ENCODE measurements around the gene CTTNBP2.

DNA sequence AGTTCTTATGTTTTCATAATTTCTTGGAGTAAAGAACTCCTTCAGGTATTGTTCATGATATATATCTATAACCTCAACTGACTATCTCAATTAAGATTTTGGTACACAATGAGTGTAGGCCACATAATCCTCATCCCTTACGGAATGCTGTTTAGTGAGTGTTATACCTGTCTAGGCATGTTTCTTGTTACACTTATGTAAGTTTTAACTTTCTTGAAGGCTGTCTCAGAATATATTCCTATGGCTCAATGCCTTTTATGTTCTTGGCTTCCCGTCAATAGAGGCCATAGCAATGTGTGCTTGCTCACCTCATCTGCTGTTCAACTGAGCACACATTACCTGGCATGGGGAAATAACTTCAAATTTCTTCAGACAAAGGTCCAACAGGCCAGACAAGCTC lies 185.1 kb downstream of the CTTNBP2 start:
- TF ChIP-seq, protein P1, sequence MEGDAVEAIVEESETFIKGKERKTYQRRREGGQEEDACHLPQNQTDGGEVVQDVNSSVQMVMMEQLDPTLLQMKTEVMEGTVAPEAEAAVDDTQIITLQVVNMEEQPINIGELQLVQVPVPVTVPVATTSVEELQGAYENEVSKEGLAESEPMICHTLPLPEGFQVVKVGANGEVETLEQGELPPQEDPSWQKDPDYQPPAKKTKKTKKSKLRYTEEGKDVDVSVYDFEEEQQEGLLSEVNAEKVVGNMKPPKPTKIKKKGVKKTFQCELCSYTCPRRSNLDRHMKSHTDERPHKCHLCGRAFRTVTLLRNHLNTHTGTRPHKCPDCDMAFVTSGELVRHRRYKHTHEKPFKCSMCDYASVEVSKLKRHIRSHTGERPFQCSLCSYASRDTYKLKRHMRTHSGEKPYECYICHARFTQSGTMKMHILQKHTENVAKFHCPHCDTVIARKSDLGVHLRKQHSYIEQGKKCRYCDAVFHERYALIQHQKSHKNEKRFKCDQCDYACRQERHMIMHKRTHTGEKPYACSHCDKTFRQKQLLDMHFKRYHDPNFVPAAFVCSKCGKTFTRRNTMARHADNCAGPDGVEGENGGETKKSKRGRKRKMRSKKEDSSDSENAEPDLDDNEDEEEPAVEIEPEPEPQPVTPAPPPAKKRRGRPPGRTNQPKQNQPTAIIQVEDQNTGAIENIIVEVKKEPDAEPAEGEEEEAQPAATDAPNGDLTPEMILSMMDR (conservative IDR thresholded peaks at IDR 0.05; ENCODE audit: low read depth, low read length): no peak
- TF ChIP-seq MXI1 (IDR thresholded peaks at IDR 0.05; ENCODE audit: borderline replicate concordance, low read depth, low read length) (no peak), POLR2A (IDR thresholded peaks at IDR 0.05; ENCODE audit: low read depth, low read length) (no peak), RAD21 (IDR thresholded peaks at IDR 0.05; ENCODE audit: low read length) (no peak), RFX5 (IDR thresholded peaks at IDR 0.05; ENCODE audit: low read depth, low read length) (no peak), CEBPB (IDR thresholded peaks at IDR 0.05; ENCODE audit: low read depth, low read length) (no peak), MAZ (IDR thresholded peaks at IDR 0.05; ENCODE audit: borderline replicate concordance, low read depth, low read length) (no peak)
